Trophoblast cell (in vitro differentiated cells and primary cell): ENCODE data around the gene P3H2.
A peak's percentile ranks its signal among the peaks of the same experiment; 100 is the strongest.

Experiments
- DNase-seq, 2 donors: peaks; one replicate each; pipeline ENCODE4 v3.0.0-alpha.2; 2016
- H2AFZ ChIP-seq: 2 replicates; pipeline ENCODE4 v1.6.1; 2013; ENCODE audit warnings: low read length, moderate library complexity, mild to moderate bottlenecking; ENCODE audit not compliant: insufficient read depth, poor library complexity
- H2AK5ac ChIP-seq: 2 replicates; pipeline ENCODE4 v1.6.1; 2013; ENCODE audit warnings: mild to moderate bottlenecking, low read length
- H2BK120ac ChIP-seq: 2 replicates; pipeline ENCODE4 v1.6.1; 2013; ENCODE audit warnings: low read length, mild to moderate bottlenecking, moderate library complexity; ENCODE audit not compliant: insufficient read depth, poor library complexity
- H2BK12ac ChIP-seq: 2 replicates; pipeline ENCODE4 v1.6.1; 2013; ENCODE audit warnings: mild to moderate bottlenecking, low read length, moderate library complexity
- H2BK5ac ChIP-seq: 2 replicates; pipeline ENCODE4 v1.6.1; 2013; ENCODE audit warnings: low read length, low read depth, moderate library complexity, mild to moderate bottlenecking; ENCODE audit not compliant: poor library complexity
- H3K14ac ChIP-seq: 2 replicates; pipeline ENCODE4 v1.6.1; 2013; ENCODE audit warnings: mild to moderate bottlenecking, low read length
- H3K18ac ChIP-seq: 2 replicates; pipeline ENCODE4 v1.6.1; 2013; ENCODE audit warnings: mild to moderate bottlenecking, low read length
- H3K23ac ChIP-seq: 2 replicates; pipeline ENCODE4 v1.6.1; 2013; ENCODE audit warnings: low read length
- H3K27ac ChIP-seq: 2 replicates; pipeline ENCODE4 v1.5.1; 2013; ENCODE audit warnings: low read depth, mild to moderate bottlenecking, inconsistent platforms, low read length, moderate library complexity
- H3K27me3 ChIP-seq: 2 replicates; pipeline ENCODE4 v1.6.1; 2013; ENCODE audit warnings: inconsistent platforms, mild to moderate bottlenecking, low read length, moderate library complexity; ENCODE audit not compliant: insufficient read depth
- H3K36me3 ChIP-seq, 2 experiments: 1 replicate in 1 of 2; 2 replicates in 1 of 2; pipeline ENCODE4 v1.6.1; 2013; ENCODE audit warnings: low read length in 2 of 2, mild to moderate bottlenecking in 2 of 2, moderate library complexity in 1 of 2; ENCODE audit not compliant: insufficient read depth in 2 of 2, control insufficient read depth in 1 of 2
- H3K4ac ChIP-seq: 2 replicates; pipeline ENCODE4 v1.6.1; 2013; ENCODE audit warnings: low read depth, mild to moderate bottlenecking, low read length, moderate library complexity
- H3K4me1 ChIP-seq, 2 experiments: 1 replicate in 1 of 2; 2 replicates in 1 of 2; pipeline ENCODE4 v1.6.1; 2013; ENCODE audit warnings: low read length in 2 of 2, mild to moderate bottlenecking in 2 of 2, moderate library complexity in 1 of 2; ENCODE audit not compliant: insufficient read depth in 2 of 2, control insufficient read depth in 1 of 2
- H3K4me2 ChIP-seq: 2 replicates; pipeline ENCODE4 v1.6.1; 2013; ENCODE audit warnings: inconsistent platforms, mild to moderate bottlenecking, low read length, moderate library complexity
- H3K4me3 ChIP-seq: 2 replicates; pipeline ENCODE4 v1.5.1; 2013; ENCODE audit warnings: mild to moderate bottlenecking, low read depth, low read length, inconsistent platforms
- H3K79me1 ChIP-seq: one replicate; pipeline ENCODE4 v1.6.1; 2013; ENCODE audit warnings: low read length
- H3K79me2 ChIP-seq: 2 replicates; pipeline ENCODE4 v1.6.1; 2013; ENCODE audit warnings: low read length, mild to moderate bottlenecking; ENCODE audit not compliant: control insufficient read depth, insufficient read depth, poor library complexity
- H3K9ac ChIP-seq: 2 replicates; pipeline ENCODE4 v1.6.1; 2013; ENCODE audit warnings: mild to moderate bottlenecking, low read length
- H3K9me3 ChIP-seq: 2 replicates; pipeline ENCODE4 v1.6.1; 2013; ENCODE audit warnings: low read depth, mild to moderate bottlenecking, control low read depth, inconsistent platforms, low read length; ENCODE audit not compliant: insufficient read depth
- H4K12ac ChIP-seq: 2 replicates; pipeline ENCODE4 v1.6.1; 2013; ENCODE audit warnings: low read depth, mild to moderate bottlenecking, low read length, moderate library complexity
- H4K8ac ChIP-seq: 2 replicates; pipeline ENCODE4 v1.6.1; 2013; ENCODE audit warnings: low read depth, mild to moderate bottlenecking, low read length, moderate library complexity
- H4K91ac ChIP-seq: one replicate; pipeline ENCODE4 v1.6.1; 2013; ENCODE audit warnings: low read depth, mild to moderate bottlenecking, low read length, moderate library complexity
- whole genome bisulfite sequencing: extraction: QIAGEN DNeasy Blood & Tissue Kit; methylation state at CpG from one replicate; pipeline ENCODE4 v1.1.7; 2013; ENCODE audit warnings: missing lambda C conversion rate; ENCODE audit not compliant: insufficient read length, insufficient coverage; ENCODE audit errors: extremely low coverage; 5-methylcytosine and 5-hydroxymethylcytosine counted together

Gene P3H2

DNA sequence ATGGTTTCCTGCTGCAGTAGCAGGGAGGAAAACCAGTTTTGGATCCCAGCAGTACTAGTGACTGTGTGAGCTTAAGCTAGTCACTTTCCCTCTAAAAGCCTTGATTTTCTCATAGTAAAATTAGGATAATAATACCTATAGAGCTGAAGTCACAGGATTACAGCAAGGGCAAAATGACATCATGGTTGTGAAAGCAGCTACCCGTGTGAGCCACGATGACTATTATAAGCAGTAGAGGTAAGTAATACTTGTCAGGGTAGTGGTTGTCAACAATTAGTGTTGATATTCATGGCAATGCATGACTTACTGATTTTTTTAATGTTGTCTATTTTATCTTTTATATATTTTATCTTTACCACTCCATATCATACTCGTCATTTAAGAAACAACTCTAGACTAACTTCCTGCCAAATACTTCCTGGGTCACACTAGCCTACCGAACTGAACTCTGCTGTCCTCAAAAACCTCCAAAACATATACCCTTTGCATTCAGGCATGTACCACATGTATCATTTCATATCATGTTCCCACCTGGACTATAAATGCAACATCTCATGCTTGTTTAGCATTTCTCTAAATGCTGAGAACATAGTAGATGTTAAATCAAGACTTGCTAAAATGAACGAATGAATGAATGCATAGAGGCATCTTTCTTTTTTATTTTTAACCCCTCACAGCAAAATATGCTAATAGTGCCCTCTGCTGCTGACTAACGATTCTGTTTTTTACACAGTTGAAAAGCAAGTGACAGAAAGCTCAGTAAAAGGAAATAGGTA, 172.6 kb downstream of the P3H2 start:
- Histone ChIP-seq H3K18ac (no peak overlapping the region), H3K4me2 (no peak overlapping the region), H3K4ac (no peak overlapping the region), H2BK12ac (no peak overlapping the region), H2AFZ (no peak overlapping the region), H2BK120ac (no peak overlapping the region), H3K23ac (no peak overlapping the region), H4K91ac (peak overlapping the region; percentile 57), H3K4me1 (peaks cover 6 to 9% of the 10 kb centered on the region in 2 experiments), H2BK5ac (peak overlapping the region; percentile 68), H3K79me2 (no peaks in the 10 kb centered on the region), H3K9me3 (no peaks in the 10 kb centered on the region), H3K27ac (no peak overlapping the region), H3K79me1 (peaks cover 2% of the 10 kb centered on the region), H2AK5ac (no peak overlapping the region), H3K4me3 (no peak overlapping the region), H3K9ac (no peak overlapping the region), H3K36me3 (no peaks in the 10 kb centered on the region), H4K12ac (no peak overlapping the region), H3K14ac (no peak overlapping the region), H3K27me3 (no peaks in the 10 kb centered on the region), H4K8ac (no peak overlapping the region)
- no CpG with 5 or more reads among the region's 6 CpGs for WGBS
- peak; percentile 73 to 80 for DNase-seq

DNA sequence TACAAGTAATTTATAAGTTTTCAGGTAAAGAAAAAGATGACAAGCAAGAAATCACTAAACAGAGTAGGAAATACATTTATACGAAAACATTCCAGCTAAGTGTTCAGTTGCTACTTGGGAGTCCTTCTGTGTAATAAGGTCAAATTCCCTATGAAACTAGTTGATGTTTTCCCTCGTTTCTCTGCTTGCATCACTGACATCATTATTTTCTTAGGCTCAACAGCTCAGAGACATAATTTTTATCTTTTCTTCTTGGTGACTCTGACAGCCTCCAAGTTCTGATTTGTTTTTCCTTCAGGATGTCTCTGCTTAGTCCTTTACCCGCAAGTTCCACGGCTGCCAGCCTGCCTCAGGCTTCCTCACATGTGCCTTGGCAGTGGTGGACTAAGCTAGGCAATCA, 173.6 kb downstream of the P3H2 start:
- Histone ChIP-seq H3K79me1 (peaks cover 2% of the 10 kb centered on the region), H4K12ac (no peak overlapping the region), H3K36me3 (no peaks in the 10 kb centered on the region), H2AK5ac (no peak overlapping the region), H2AFZ (no peak overlapping the region), H2BK5ac (peak overlapping the region; percentile 61), H3K4me1 (peaks cover 6 to 12% of the 10 kb centered on the region in 2 experiments), H3K27ac (no peak overlapping the region), H3K14ac (no peak overlapping the region), H3K4me2 (no peak overlapping the region), H3K9me3 (no peaks in the 10 kb centered on the region), H2BK120ac (no peak overlapping the region), H3K18ac (no peak overlapping the region), H4K8ac (no peak overlapping the region), H4K91ac (peak overlapping the region; percentile 66), H3K4ac (no peak overlapping the region), H3K23ac (no peak overlapping the region), H3K4me3 (no peak overlapping the region), H2BK12ac (peak overlapping the region; percentile 95), H3K27me3 (no peaks in the 10 kb centered on the region), H3K79me2 (no peaks in the 10 kb centered on the region), H3K9ac (no peak overlapping the region)
- no peak for DNase-seq
- WGBS: no CpG with 5 or more reads among the region's 4 CpGs

DNA sequence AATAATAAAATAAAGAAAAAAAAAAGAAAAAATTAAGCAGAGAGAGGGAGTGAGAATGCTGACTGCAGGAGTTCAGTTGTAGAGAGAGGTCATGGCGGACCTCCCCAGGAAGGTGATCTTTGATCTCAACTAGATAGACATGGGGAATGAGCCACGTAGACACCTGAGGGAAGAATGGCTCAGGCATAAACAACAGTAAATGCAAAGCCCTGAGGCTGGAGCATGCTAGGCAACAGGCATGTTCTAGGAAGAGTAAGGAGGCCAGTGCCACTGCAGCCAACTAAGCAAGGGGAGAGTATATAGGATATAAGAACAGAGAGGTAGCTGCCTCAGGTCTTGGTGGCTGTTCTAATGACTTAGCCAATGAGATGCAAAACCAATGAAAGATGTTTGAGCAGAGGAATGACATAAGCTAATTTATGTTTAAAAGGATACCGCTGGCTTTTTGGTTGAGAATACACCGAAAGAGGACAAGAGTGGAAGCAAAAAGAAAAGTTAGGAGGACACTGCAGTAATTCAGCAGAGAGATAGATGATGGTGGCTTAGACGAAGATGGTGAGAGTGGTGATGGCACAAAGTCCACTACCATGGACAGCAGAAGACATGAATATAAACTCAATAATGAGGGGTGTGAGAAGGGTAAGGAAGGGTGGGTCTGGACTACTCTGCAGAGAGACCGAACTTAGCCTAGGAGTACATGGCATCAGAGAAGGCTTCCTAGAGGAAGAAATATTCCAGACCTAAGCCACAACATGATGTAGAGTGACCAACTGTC, 174.6 kb downstream of the P3H2 start:
- Histone ChIP-seq H2BK120ac (peak overlapping the region; percentile 36), H3K14ac (no peak overlapping the region), H3K27me3 (no peaks in the 10 kb centered on the region), H2BK12ac (peak overlapping the region; percentile 82), H3K18ac (no peak overlapping the region), H3K36me3 (no peaks in the 10 kb centered on the region), H3K79me2 (no peaks in the 10 kb centered on the region), H4K8ac (no peak overlapping the region), H3K9ac (no peak overlapping the region), H3K4ac (no peak overlapping the region), H2BK5ac (no peak overlapping the region), H2AK5ac (no peak overlapping the region), H3K4me1 (peaks cover 8 to 18% of the 10 kb centered on the region in 2 experiments), H4K12ac (no peak overlapping the region), H3K79me1 (peaks cover 6% of the 10 kb centered on the region), H2AFZ (no peak overlapping the region), H3K4me3 (no peak overlapping the region), H3K9me3 (no peaks in the 10 kb centered on the region), H4K91ac (peak overlapping the region; percentile 17), H3K23ac (no peak overlapping the region), H3K4me2 (no peak overlapping the region), H3K27ac (no peak overlapping the region)
- no CpG with 5 or more reads among the region's 6 CpGs for WGBS
- DNase-seq: peak; percentile 84 to 92

DNA sequence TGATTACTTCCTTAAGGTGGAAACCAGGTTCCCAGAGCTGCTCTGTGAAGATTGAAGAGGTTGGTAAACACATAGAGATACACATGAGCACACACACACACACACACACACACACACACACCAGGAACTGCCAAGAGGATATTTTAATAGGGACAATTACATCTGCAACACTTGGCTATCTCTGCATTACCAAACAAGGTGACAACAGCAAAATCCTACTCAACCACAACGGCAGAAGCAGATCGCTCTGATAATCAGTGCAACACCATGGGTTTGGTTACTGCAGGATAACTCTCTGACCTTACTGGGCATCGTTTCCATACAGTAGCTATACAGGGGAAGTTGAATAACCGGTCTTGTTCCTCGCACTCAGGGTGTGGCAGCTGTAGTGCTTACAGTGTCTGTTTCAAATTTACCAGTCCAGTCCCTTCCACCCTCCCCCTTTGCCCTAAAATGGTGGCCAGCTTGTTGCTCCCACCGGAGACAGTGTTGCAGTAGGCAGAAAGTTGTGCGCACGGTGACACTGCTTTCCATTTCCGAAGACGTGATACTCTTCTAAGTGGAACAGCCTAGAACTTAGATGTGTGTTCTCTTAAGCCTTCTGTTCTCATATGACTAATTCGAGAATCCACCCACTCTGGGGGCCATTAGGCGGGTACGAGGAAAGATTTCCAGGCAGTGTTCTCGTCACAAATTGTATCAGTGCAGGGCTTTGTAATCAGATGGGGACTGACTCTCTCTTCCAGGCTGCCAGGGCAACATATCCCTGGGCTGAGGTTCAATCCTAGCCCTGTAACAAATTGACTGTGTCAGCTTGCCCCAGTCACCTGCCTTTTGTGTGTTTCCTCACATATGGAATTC, 176.2 kb downstream of the P3H2 start:
- Histone ChIP-seq H3K4ac (no peak overlapping the region), H4K8ac (no peak overlapping the region), H4K91ac (peak overlapping the region; percentile 40), H3K23ac (no peak overlapping the region), H3K4me1 (peaks cover 10 to 19% of the 10 kb centered on the region in 2 experiments), H3K27me3 (no peaks in the 10 kb centered on the region), H4K12ac (no peak overlapping the region), H2BK5ac (no peak overlapping the region), H2AFZ (no peak overlapping the region), H3K27ac (no peak overlapping the region), H3K9ac (no peak overlapping the region), H3K14ac (no peak overlapping the region), H2BK120ac (peak overlapping the region; percentile 54), H3K79me2 (no peaks in the 10 kb centered on the region), H3K9me3 (no peaks in the 10 kb centered on the region), H3K4me2 (no peak overlapping the region), H2AK5ac (no peak overlapping the region), H3K18ac (no peak overlapping the region), H3K4me3 (no peak overlapping the region), H3K79me1 (peaks cover 8% of the 10 kb centered on the region), H2BK12ac (peak overlapping the region; percentile 10), H3K36me3 (no peaks in the 10 kb centered on the region)
- no CpG with 5 or more reads among the region's 14 CpGs for WGBS
- peak; percentile 94 to 98 for DNase-seq
